Mesenteric fat pad (tissue), 1 donor: ENCODE results near the gene IL17REL. TPM values are rescaled to one million over a fixed set of nuclear protein-coding genes. Genes with fewer than 3 reads are reported as not detected.

Source experiments
- DNase-seq: peaks from one replicate; pipeline ENCODE4 v3.0.0-alpha.2; 2020; ENCODE audit warnings: low spot score
- total RNA-seq: library from RNA; stranded (reverse); fragmentation: NEBNext Ultra II Directional; extraction: Animal tissue kit (Norgen Biotek cat#: 25700); gene quantifications from one replicate; pipeline ENCODE4 v1.2.1, GENCODE V29; 2021
- donor health status: DM: yes; HTN: yes; CAD: no.

Gene IL17REL
- total RNA-seq, 1 donor from 2014 or later, result not detected

DNA sequence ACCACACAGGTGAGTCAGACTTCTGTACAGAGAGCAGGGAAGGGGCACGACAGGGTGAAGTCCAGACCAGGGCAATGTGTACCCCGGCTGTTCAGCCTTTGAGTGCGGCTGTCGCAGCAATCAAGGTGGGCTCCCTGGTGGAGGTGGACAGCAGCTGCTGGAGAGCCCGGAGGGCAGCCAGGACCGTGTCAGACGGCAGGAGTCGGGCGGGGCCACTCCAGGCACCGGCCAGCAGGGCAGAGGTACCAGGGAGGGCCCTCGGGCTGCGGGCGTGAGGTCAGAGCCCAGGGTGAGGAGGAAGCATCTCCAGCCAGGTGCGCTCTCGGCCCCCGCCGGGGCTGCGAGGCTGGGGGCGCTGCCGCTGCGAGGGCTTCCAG is 52.8 kb downstream of the IL17REL start:
- DNase-seq, result no peak

DNA sequence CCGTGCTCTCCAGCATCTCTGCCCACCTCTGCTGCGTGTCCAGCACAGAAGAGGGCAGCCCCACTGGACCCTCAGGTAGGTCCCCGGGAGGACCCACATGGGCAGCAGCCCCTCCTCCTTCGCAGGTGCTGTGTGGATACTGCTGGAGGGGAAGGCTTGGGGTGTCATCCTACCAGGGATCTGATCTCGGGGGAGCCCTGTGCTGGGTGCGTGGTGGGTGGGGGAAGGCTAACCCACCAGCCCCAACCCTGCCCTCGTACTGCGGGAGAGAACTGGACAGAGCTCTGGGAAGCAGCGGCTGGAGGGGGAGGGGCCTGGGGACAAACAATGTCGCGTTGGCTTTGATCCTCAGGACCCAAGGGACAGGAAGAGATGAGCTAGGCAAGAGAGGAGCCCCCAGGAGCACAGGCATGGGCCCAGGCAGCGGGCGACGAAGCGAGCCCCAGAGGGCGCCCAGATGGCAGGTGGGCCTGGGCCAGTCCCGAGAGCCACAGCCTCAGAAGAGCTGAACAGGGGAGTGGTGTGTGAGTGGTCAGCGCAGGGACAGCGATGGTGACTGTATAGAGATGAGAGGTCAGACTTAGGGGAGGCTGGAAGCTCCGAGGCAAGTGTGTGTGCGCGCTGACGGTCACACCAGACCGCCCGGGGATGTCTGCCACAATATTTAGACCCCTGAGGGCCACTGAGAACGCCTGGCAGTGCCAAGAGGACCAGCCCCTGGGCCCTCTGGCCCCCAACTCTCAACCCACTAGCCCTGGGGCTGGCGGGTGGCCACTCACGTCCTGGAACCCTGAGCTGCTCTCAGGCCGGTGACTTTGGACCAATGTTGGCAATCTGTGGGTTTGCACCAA is 53.4 kb downstream of the IL17REL start:
- DNase-seq, result no peak

DNA sequence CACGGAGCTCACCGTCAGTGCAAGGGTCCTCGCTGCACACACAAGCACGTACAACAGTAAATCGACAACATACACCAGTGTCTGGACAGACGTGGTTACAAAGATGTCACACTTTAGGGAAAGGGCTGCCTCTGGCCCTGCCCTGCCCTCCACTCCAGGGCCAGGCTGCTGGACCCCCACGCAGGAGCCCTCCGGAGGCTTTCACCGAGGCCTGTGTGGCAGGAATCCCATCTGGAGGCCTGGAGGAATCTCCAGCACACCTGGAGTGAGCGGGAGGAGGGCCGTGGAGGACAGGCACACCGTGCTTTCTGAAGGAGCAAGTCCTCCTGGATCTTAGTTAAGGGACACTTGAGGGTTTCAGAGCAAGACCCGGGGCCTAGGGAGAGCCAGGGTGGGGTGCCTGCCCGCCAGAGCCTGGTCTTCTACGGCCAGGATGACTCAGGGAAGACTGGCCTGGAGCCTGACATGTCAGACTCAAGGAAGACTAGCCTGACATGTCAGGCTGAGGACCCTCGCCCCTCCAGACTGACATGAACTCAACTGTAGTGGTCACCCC is 54.1 kb downstream of the IL17REL start:
- DNase-seq, result no peak

DNA sequence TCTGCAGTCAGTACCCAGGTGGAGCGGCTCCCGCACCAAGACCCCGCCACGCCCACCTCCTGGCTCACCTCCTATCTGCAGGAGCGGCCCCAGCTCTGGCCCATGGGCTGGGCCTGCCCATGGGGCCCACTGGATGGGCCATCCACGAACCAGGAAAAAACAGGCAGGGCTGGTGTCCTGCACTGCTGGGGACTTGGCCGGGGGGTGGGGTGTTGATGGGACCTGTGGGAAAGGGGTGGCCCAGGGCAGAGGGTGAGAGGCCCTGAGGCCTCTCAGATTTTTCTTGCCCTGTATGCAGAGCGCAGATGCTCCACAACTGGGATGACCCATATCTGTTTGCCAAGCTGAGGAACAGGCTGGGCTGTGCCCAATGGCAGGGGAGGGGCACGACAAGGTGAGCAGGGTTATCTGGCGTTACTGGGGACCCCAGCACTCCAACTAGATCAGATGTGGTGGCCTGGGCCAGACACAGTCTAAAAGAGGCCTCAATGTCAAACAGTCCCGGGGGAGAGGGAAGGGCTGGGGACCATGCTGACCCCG is 54.7 kb downstream of the IL17REL start:
- no peak for DNase-seq

DNA sequence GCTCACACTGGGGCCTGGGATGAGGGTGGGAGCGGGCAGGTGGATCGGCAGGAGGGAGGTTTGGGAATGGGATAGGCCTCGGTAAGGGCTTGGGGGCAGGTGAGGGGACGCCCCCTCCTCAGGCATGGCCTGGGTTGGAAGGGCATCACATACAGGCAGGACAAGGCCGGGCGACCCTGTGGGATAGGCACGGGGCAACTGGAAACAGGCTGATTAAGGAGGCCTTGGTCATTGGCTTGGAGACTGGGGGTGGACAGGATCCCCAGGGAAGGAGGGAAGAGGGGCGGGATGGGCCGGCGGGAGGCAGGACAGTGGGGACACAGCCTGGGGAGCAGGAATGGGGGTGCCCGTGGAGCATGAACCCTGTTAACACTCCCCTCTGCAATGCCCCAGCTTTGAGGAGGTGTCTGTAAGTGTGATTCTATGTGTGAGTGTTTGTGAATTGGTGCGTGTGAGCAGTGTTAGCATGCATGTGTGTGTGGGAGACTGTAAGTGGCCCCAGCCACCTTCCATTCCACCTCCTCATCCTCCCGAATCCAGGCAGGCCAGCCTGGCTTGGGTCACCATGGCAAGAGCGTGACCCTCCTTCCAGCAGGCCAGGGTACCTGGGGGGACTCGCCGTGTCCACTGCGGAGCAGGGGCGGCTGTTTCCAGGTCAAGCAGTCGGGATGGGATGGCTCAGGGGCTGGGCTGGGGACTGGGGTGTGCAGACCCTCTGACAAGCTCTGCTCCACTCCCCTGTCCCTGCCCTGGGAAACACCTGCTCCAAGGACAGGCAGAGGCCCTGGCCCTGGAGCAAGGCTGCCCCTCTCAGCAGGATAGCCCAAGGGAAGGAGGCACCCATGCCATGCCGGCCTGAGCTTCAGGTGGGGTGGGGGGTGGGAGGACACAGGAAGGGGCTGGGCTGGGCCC is 55.4 kb downstream of the IL17REL start:
- DNase-seq, result no peak

DNA sequence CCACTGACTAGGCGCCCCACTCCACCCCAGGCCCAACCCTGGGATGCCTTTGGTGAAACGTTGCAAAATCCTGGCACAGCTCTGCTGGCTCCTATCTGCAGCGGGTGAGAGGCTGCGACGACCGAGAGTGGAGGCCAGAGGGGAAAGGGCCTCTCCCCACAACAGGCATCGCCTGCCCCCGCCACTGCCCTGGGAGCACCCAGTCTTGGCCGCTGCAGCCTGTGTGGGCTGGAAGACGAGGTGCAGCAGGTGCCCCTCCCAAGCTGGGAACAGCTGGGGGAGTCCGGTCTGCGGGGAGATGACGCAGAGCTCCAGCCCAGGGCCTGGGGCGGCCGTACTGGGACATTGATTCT is 56.2 kb downstream of the IL17REL start:
- DNase-seq, result no peak

DNA sequence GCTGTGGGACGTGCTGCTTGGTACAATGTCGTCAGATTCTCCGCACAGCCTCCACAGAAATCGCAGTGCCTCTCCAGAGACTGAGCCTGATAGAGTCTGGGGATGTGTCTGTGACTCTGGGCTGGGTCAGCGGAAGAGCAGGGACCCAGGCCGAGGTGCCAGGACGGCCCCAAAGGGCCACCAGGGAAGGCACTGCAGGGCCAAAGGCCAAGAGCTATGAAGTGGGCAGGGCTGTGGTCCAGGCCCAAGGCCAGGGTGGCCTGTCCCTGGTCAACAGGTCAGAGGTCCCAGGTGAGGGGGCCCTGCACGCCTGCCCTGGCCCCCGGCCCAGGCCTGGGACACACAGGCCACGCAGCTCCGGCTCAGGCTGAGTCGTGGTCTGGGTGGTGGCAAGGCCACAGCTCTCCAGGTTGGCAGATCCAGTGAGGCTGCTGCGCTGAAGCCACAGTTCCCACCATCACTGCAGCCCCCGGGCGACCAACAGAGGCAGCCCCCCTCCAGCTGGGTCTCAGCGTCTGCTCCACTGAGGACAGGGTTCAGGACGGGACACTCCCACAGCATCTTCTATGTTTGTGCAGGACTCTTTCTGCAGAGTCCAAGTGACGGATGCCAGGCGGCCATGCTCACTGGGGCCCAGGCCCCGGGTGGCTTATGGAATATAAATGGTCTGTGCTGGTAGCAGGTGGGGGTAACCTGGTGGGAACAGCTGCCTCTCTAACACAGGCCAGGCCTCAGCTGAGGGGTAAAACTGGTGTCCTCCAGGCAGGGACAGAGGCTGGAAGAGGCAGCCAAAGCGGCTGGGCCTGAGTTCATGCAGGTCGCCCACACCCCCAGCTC is 56.8 kb downstream of the IL17REL start:
- no peak for DNase-seq

DNA sequence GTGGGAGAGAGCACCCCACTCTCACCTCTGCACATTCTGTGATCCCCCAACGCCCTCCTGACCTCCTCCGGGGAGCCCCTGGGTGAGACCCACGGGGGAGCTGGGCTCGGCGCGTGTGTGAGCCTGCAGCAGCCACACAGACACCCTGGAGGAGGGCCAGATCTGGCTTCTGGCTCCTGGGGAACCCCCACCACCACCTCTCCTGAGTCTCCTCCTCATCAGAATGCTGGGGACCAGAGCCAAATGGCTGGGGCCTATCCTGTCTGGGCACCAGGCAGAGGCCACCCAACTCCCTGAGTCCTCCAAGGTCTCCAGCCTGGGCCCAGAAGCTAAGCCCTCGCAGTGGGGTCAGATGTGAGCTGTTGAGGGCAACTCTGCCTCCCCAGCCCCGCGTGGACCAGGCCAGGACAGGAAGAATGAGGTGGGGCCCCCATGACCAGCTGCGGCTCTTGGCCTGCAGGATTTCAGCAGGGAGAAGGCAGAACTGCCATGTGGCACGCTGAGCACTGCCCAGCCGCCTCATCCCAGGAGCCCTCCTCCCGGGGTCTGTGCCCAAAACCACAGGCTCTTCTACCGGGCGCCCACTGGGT is 57.5 kb downstream of the IL17REL start:
- DNase-seq, result no peak

DNA sequence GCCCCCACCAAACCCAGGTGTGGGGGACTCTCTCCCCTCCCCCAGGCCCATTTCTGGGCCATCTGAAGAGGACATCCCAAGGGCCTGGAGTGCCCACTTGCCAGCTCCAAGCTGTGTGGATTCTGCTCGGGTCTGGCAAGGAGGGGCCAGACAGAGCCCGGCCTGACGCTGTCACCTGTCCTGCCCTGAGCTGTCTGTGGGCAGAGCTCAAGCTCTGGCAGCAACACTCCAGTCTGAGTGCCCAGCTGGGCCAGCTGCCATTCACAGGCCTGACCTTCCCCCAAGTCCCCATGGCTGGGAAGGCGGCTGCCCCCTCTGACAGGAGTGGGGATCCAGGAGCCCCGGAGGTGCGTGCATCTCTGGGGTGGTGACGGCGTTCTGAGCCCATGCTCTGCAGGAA is 58.2 kb downstream of the IL17REL start:
- DNase-seq, result no peak

DNA sequence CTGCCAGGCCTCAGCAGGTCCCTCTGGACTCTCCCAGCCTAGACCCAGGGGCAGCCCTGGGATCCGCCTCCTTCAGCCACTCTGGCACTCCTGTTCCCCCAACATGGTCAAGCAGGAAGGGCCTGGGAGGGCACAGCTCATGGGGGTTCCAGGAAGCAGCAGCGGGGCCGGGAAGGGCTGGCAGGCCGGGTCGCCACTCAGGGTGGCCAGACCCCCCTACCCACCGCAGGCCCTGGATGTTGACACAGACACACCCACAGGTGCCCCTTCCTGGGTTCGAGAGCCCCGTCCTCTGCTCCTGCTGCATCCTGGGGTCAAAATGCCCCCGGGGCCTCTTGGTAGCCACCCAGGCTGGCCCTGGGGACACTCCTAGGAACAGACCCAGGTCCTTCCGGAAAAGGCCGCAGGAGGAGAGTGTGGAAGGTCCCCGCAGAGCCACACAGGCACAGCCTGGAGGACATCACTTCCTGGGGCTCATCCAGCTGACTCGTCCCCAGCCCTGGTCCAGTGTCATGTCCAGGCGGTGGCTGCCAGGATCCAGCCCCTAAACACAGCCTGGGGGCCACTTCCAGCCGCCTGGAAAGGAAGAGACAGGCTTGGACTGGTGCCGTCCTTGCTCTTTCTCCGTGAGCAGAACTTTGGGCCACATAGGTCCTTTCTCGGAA is 58.8 kb downstream of the IL17REL start:
- DNase-seq, result no peak

DNA sequence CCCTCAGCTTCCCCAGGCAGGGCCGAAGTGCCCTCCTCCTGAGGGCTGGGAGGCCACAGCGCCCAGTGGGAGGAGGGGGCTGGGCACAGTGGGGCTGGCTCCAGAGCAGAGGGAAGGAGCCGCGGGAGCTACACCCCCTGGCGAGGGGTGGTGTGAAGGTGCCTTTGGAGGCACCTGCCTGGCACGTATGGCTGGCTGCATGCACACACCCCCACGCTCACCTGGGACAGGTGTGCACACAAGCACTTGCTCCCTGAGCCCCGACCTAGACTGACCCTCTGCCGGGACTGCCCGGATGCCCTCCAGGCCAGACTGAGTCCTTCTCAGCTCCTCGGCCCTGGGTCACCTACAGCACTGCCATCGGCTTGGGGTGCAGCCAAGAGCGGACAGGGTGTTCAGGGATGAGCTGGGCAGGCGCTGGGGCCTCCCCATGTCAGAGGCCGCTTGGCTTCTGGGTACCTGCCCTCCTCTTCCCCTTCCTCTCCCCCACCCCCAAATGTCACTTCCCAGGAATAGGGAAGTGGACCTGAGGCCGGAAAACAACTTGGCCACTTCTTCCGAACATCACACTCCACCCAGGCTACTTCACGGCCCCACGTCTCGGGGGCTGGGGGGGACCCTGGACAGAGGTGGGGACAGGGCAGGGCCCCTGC is 59.4 kb downstream of the IL17REL start:
- no peak for DNase-seq

DNA sequence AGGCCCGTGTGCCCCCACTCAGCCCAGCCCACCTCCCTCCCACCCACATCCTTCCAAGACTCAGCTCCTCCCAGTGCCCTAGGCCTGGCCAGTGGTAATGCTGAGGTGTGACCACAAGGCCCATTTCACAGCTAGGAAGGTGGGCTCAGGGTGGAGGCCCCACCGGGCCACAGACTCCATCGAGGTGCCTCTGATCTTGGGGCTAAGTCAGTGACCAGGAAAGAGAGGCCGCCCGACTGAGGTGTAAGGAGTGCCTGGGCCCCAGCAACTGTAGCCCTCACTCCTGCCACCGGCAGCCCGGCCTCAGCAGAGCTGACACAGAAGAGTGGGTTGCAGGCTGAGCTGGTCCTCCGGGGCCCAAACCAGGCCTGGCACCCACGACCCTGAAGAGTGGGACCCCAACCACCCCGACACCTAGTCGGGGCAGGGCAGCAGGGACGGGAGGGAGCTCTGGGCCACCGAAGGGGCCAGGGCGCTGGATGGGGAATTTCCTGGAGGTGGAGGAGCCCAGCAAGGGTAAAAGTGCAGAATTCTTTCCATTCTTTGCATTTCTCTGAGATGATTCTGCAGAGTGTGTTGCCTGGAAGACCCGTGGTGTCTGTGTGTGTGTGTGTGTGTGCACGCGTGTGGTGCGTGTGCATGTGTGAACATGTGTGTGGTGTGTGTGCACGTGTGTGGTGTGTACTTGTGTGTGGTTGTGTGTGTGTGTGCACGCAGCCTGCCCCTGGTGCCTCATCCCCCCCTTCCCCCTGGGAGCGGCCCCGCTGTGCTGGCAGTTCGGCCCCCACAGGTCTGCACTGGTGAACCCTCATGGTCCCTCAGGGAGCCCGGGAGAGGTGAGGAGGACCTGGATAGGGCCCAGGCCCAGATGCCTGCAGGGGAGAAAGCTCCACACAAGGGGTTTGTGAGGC is 60.3 kb downstream of the IL17REL start:
- DNase-seq, result no peak

DNA sequence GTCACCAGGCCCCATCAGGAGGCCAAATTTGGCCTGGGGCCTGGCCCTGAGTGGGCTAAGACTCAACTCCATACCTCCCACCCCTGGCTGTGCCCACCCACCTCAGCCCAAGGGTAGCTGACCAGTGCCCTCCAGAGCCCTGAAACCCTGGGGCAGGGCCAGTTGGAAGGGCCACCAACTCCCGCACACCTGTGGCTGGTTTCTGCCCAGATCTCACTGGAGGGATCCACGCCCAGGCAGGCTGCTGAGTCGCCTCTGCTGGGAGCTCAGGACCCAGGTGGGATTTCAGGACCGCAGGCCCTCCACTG is 60.9 kb downstream of the IL17REL start:
- no peak for DNase-seq

DNA sequence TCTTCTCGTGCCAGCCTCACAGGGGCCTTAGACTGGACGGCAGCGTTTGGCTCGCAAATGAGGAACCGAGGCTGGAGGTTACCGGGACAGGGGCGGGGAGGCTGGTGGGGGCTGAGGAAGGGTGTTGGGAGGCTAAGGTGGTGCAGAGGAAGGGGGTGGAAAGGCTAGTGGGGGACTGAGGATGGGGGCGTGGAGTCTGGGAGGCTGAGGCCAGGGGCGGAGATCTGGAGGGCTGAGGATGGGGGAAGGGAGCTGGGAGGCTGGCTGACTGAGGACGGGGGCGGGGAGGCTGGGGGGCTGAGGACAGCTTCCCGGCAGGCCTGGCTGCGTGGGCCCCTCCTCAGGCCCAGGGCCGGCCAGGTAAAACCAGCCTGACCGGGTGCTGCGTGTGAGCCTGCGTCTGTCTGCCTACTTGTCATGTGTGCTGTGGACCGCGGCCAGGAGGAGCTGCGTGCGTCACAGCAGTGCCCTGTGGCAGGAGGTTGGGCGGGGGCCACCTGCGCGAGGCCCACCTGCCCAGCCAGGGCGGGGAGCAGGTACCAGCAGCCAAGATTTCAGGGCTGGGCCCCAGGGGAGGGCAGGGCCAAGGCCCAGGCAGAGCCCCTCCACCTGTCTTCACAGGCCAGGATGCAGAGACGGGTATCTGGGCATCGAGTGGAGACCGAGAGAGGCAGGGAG is 61.4 kb downstream of the IL17REL start:
- no peak for DNase-seq

DNA sequence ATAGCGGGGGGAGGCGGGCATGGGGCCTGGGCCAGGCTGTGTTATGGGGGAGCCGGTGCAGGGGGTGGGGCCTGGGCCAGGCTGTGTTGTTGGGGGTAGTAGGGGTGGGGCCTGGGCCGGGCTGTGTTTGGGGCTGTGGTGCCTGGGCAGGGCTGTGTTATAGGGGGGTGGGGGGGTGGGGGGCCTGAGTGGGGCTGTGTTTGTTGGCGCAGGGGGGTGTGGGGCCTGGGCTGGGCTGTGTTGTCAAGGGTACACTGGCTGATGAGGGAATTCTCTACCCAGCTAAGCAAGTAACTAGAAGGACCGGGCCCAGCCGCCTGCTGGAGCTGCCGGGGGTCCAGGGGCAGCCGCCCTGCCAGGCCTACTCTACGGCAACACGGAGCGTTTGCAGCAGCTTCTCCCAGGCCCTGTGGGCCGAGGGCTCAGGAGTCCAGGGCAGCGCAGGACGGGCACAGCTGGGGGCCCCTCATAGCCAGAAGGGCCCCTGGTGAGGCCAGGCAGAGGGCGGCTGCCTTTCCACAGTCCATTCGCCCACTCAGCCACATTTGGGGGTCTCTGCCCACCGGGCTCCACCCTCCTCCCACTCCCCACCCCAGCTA is 62.1 kb downstream of the IL17REL start:
- no peak for DNase-seq

DNA sequence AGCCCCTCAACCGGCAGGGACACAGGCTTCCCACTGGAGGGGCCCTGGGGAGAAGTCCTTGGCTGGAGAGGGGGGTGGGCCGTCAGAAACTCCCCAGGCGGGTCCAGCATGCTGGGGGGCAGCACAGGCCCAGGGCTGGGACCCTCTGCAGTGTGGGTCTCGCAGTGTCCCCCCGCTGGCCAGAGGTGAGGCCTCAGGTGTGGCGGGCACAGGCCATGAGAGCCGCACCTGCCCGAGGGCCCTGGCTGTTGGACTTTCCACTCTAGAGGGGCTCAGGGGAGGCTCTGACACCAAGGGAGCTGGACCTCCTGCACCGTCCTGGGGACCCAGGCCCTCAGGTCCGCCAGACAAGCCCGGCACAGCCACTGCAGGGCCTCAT is 62.7 kb downstream of the IL17REL start:
- no peak for DNase-seq
